Measurements from ENCODE around the gene KRT13. TPM values are rescaled to one million over a fixed set of nuclear protein-coding genes. Genes with fewer than 3 reads are reported as not detected.

The KRT13 gene
- total RNA-seq, result 5.3 and 8.1 TPM in 2 replicates
- polyA plus RNA-seq, result 15.1 and 24.8 TPM in 2 replicates

DNA sequence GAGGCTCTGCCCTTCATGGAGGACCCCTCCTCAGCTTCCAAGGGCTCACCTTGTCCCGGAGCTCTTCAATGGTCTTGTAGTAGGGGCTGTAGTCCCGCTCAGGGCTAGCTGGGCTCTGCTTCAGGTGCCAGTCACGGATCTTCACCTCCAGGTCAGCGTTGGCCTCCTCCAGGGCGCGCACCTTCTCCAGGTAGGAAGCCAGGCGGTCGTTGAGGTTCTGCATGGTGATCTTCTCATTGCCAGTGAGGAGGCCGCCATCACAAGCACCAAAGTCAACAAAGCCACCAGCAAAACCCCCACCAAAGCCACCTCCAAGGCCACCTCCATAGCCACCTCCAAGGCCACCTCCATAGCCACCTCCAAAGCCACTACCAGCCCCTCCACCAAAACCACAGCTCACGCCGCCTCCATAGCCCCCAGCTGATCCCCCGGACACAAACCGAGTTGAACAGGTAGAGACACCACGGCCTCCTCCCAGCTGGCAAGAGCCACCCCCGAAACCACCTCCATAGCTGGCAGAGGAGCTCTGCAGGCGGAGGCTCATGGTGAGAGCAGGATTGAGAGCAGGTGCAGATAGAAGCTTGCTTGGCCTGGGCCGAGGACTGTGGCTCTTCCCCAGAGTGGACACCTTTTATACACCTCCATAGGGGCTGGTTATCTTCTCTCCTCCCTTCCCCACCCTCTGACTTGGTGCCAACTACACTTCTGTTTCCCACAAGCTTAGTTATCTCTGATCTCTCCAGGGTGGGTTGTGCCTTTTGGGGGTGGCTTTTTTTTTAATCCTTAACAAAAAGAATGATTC is at the start of gene KRT13:
TSS of gene KRT13 (minus strand) at position 606 of the 802 bp plus-strand sequence. CDS start at position 544, 62 bp downstream.
- WGBS (ENCODE audit: low lambda C conversion rate, missing lambda C conversion rate), result 95% methylated on average over 17 of the region's 17 CpGs
- H3K79me2 ChIP-seq, result no peaks in the 10 kb centered on the region
- H3K9me2 ChIP-seq (replicated peaks; ENCODE audit: insufficient read depth), result no peaks in the 10 kb centered on the region
- no peaks in the 10 kb centered on the region for H3K9me3 ChIP-seq (ENCODE audit: low read depth)
- no peak within 1 kb of the TSS for H3K4me2 ChIP-seq
- H3K4me3 ChIP-seq, result no peak within 1 kb of the TSS
- no peak within 1 kb of the TSS for H2AFZ ChIP-seq
- no peaks in the 10 kb centered on the region for H3K36me3 ChIP-seq (replicated peaks; ENCODE audit: insufficient read depth, low read depth)
- TF ChIP-seq EZH2 (IDR thresholded peaks at IDR 0.05; ENCODE audit: borderline replicate concordance), result no peak
- TF ChIP-seq EZH2phosphoT487 (IDR thresholded peaks at IDR 0.05; ENCODE audit: low read depth, severe bottlenecking, unreplicated experiment), result no peak
- no peak for TF ChIP-seq CTCF (IDR thresholded peaks at IDR 0.05; ENCODE audit: poor library complexity)
- H4K20me1 ChIP-seq (ENCODE audit: insufficient read depth, poor library complexity, severe bottlenecking), result no peaks in the 10 kb centered on the region
- no peak for DNase-seq (ENCODE audit: low spot score)
- H3K4me1 ChIP-seq (ENCODE audit: insufficient read depth), result peaks cover 18% of the 10 kb centered on the region
- no peaks in the 10 kb centered on the region for H3K27me3 ChIP-seq
- peak within 1 kb of the TSS; percentile 70 for H3K27ac ChIP-seq

- DNase-seq (ENCODE audit: low spot score), result no peak
- no peak overlapping the region for H3K4me2 ChIP-seq
- no peaks in the 10 kb centered on the region for H4K20me1 ChIP-seq (ENCODE audit: insufficient read depth, poor library complexity, severe bottlenecking)
- H3K4me3 ChIP-seq, result no peak overlapping the region
- H3K27ac ChIP-seq, result no peak overlapping the region
- H3K9me3 ChIP-seq (ENCODE audit: low read depth), result no peaks in the 10 kb centered on the region
- H3K4me1 ChIP-seq (ENCODE audit: insufficient read depth), result peaks cover 14% of the 10 kb centered on the region
- TF ChIP-seq CTCF (IDR thresholded peaks at IDR 0.05; ENCODE audit: poor library complexity) (no peak), EZH2 (IDR thresholded peaks at IDR 0.05; ENCODE audit: borderline replicate concordance) (no peak), EZH2phosphoT487 (IDR thresholded peaks at IDR 0.05; ENCODE audit: low read depth, severe bottlenecking, unreplicated experiment) (no peak)
- H3K27me3 ChIP-seq, result no peaks in the 10 kb centered on the region
- WGBS (ENCODE audit: low lambda C conversion rate, missing lambda C conversion rate), result 70% methylated on average over 8 of the region's 8 CpGs
- H3K36me3 ChIP-seq (replicated peaks; ENCODE audit: insufficient read depth, low read depth), result no peaks in the 10 kb centered on the region
- no peaks in the 10 kb centered on the region for H3K79me2 ChIP-seq
- no peaks in the 10 kb centered on the region for H3K9me2 ChIP-seq (replicated peaks; ENCODE audit: insufficient read depth)
- H2AFZ ChIP-seq, result no peak overlapping the region
These were observed 48.7 kb upstream of the KRT13 start for GRCh38 chr17:41553987-41554680.

DNA sequence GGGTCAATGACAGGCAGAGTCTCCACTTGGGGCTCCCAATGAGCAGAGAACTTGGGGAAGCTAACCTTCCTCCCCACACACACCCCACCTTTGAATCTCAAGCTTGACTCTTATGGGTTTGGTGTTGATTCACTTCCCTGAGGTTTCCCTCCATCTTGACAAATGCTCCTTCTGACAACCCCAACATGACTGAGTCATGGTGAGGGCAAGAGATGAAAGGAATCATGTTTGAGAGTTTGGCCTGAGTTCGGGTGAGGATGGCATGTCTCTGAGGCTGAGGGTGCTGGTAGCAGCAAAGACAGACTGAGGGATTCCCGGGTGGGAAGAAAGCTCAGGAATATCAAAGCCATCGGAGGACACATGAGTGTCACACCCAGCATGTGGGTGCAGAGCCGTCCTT is 47.8 kb upstream of the KRT13 start:
- no peaks in the 10 kb centered on the region for H4K20me1 ChIP-seq (ENCODE audit: insufficient read depth, poor library complexity, severe bottlenecking)
- no peak overlapping the region for H3K4me3 ChIP-seq
- no peaks in the 10 kb centered on the region for H3K9me2 ChIP-seq (replicated peaks; ENCODE audit: insufficient read depth)
- TF ChIP-seq EZH2 (IDR thresholded peaks at IDR 0.05; ENCODE audit: borderline replicate concordance) (no peak), CTCF (IDR thresholded peaks at IDR 0.05; ENCODE audit: poor library complexity) (no peak), EZH2phosphoT487 (IDR thresholded peaks at IDR 0.05; ENCODE audit: low read depth, severe bottlenecking, unreplicated experiment) (no peak)
- no peaks in the 10 kb centered on the region for H3K27me3 ChIP-seq
- H3K4me2 ChIP-seq, result no peak overlapping the region
- no peaks in the 10 kb centered on the region for H3K9me3 ChIP-seq (ENCODE audit: low read depth)
- H3K79me2 ChIP-seq, result no peaks in the 10 kb centered on the region
- H3K36me3 ChIP-seq (replicated peaks; ENCODE audit: insufficient read depth, low read depth), result no peaks in the 10 kb centered on the region
- 88% methylated on average over 4 of the region's 4 CpGs for WGBS (ENCODE audit: low lambda C conversion rate, missing lambda C conversion rate)
- peaks cover 22% of the 10 kb centered on the region for H3K4me1 ChIP-seq (ENCODE audit: insufficient read depth)
- H3K27ac ChIP-seq, result no peak overlapping the region
- no peak overlapping the region for H2AFZ ChIP-seq
- no peak for DNase-seq (ENCODE audit: low spot score)

Data from hepatocyte (in vitro differentiated cells).